Stimulated activated naive CD4-positive, alpha-beta T cell (primary cell): Measurements from ENCODE around the gene FLRT2.

ENCODE experiments used
- DNase-seq, 6 experiments: peaks; one replicate each; lab custom pipeline; 2025; lab: John Stamatoyannopoulos, UW

FLRT2 gene

GRCh38 chr14:85660243-85660922 lies 130.4 kb downstream of the FLRT2 start:
- no peak for DNase-seq

GRCh38 chr14:85662096-85662495 lies 132.2 kb downstream of the FLRT2 start:
- no peak for DNase-seq

GRCh38 chr14:85663256-85663655 lies 133.3 kb downstream of the FLRT2 start:
- no peak for DNase-seq

- no peak for DNase-seq
Measured at GRCh38 chr14:85663667-85664066, 133.7 kb downstream of the FLRT2 start.

GRCh38 chr14:85675957-85676356 lies 146.0 kb downstream of the FLRT2 start:
- no peak for DNase-seq

- no peak for DNase-seq
Measured at GRCh38 chr14:85686908-85687307, 157.0 kb downstream of the FLRT2 start.

GRCh38 chr14:85687456-85687855 lies 157.5 kb downstream of the FLRT2 start:
- DNase-seq: no peak

- DNase-seq: no peak
Measured at GRCh38 chr14:85688006-85688405, 158.1 kb downstream of the FLRT2 start.

- DNase-seq: no peak
Measured at GRCh38 chr14:85695300-85695699, 165.4 kb downstream of the FLRT2 start.

- DNase-seq: no peak
Measured at GRCh38 chr14:85701116-85701515, 171.2 kb downstream of the FLRT2 start.

- DNase-seq: no peak
Measured at GRCh38 chr14:85701763-85702162, 171.8 kb downstream of the FLRT2 start.

GRCh38 chr14:85702191-85702590 lies 172.2 kb downstream of the FLRT2 start:
- DNase-seq: no peak

- no peak for DNase-seq
Measured at GRCh38 chr14:85702997-85703396, 173.1 kb downstream of the FLRT2 start.
